H9 (cell line): ENCODE measurements around the gene NCKAP5. TPM values are rescaled to one million over a fixed set of nuclear protein-coding genes. Genes with fewer than 3 reads are reported as not detected.

Source experiments
- DNase-seq: peaks from one replicate; pipeline ENCODE4 v3.0.0-alpha.2; 2017
- H2AFZ ChIP-seq: one replicate; pipeline ENCODE4 v1.6.1; 2013; ENCODE audit warnings: mild to moderate bottlenecking, low read length, control low read depth, moderate library complexity
- H2AK5ac ChIP-seq: 2 replicates; pipeline ENCODE4 v1.6.1; 2013; ENCODE audit warnings: low read length, control low read depth, mixed read lengths; ENCODE audit not compliant: insufficient read length
- H2BK120ac ChIP-seq: one replicate; pipeline ENCODE4 v1.6.1; 2013; ENCODE audit warnings: low read depth, mild to moderate bottlenecking, low read length, control low read depth, inconsistent platforms; ENCODE audit not compliant: poor library complexity, severe bottlenecking
- H2BK12ac ChIP-seq: 2 replicates; pipeline ENCODE4 v1.6.1; 2013; ENCODE audit warnings: low read length, control low read depth, mixed read lengths, low read depth; ENCODE audit not compliant: insufficient read length
- H2BK15ac ChIP-seq: 2 replicates; pipeline ENCODE4 v1.6.1; 2013; ENCODE audit warnings: low read depth, low read length, control low read depth
- H2BK20ac ChIP-seq: one replicate; pipeline ENCODE4 v1.6.1; 2013; ENCODE audit warnings: low read depth, mild to moderate bottlenecking, low read length, control low read depth, inconsistent platforms; ENCODE audit not compliant: poor library complexity, severe bottlenecking
- H2BK5ac ChIP-seq: 2 replicates; pipeline ENCODE4 v1.6.1; 2013; ENCODE audit warnings: low read length, control low read depth, mixed read lengths; ENCODE audit not compliant: insufficient read length
- H3K14ac ChIP-seq: 2 replicates; pipeline ENCODE4 v1.6.1; 2013; ENCODE audit warnings: low read length, control low read depth; ENCODE audit not compliant: insufficient read depth
- H3K18ac ChIP-seq: 2 replicates; pipeline ENCODE4 v1.6.1; 2013; ENCODE audit warnings: low read depth, mild to moderate bottlenecking, mixed read lengths, low read length, control low read depth; ENCODE audit not compliant: insufficient read length
- H3K23ac ChIP-seq: 2 replicates; pipeline ENCODE4 v1.6.1; 2013; ENCODE audit warnings: low read length, control low read depth, mixed read lengths, low read depth; ENCODE audit not compliant: insufficient read length
- H3K23me2 ChIP-seq: 2 replicates; pipeline ENCODE4 v1.6.1; 2013; ENCODE audit warnings: low read depth, mild to moderate bottlenecking, mixed read lengths, low read length, control low read depth; ENCODE audit not compliant: insufficient read length, poor library complexity, severe bottlenecking
- H3K27ac ChIP-seq: 2 replicates; pipeline ENCODE4 v1.5.1; 2013; ENCODE audit warnings: low read length, control low read depth, mixed read lengths, low read depth; ENCODE audit not compliant: insufficient read length
- H3K27me3 ChIP-seq: 2 replicates; pipeline ENCODE4 v1.6.1; 2013; ENCODE audit warnings: low read length, control low read depth, inconsistent platforms; ENCODE audit not compliant: insufficient read depth
- H3K4ac ChIP-seq: 2 replicates; pipeline ENCODE4 v1.6.1; 2013; ENCODE audit warnings: low read depth, mild to moderate bottlenecking, control low read depth, inconsistent platforms, low read length, moderate library complexity
- H3K4me1 ChIP-seq: 2 replicates; pipeline ENCODE4 v1.6.1; 2013; ENCODE audit warnings: low read length, control low read depth, inconsistent platforms; ENCODE audit not compliant: insufficient read depth
- H3K4me2 ChIP-seq: 2 replicates; pipeline ENCODE4 v1.6.1; 2013; ENCODE audit warnings: low read length, control low read depth, mixed read lengths; ENCODE audit not compliant: insufficient read length, insufficient read depth
- H3K56ac ChIP-seq: 2 replicates; pipeline ENCODE4 v1.6.1; 2013; ENCODE audit warnings: low read depth, mild to moderate bottlenecking, mixed read lengths, low read length, control low read depth; ENCODE audit not compliant: insufficient read length
- H3K79me1 ChIP-seq: 2 replicates; pipeline ENCODE4 v1.6.1; 2013; ENCODE audit warnings: low read depth, mild to moderate bottlenecking, moderate library complexity, low read length, control low read depth, inconsistent platforms; ENCODE audit not compliant: insufficient read depth, poor library complexity, severe bottlenecking
- H3K79me2 ChIP-seq: 2 replicates; pipeline ENCODE4 v1.6.1; 2013; ENCODE audit warnings: low read length, control low read depth, inconsistent platforms; ENCODE audit not compliant: insufficient read depth
- H3K9ac ChIP-seq: 2 replicates; pipeline ENCODE4 v1.6.1; 2013; ENCODE audit warnings: low read length, control low read depth, mixed read lengths; ENCODE audit not compliant: insufficient read length; ENCODE audit errors: extremely low read depth
- H3K9me3 ChIP-seq: one replicate; pipeline ENCODE4 v1.6.1; 2013; ENCODE audit warnings: low read depth, low read length, inconsistent platforms; ENCODE audit not compliant: control insufficient read depth
- H3T11ph ChIP-seq: one replicate; pipeline ENCODE4 v1.6.1; 2013; ENCODE audit warnings: mild to moderate bottlenecking, low read length, control low read depth, inconsistent platforms
- H4K20me1 ChIP-seq: one replicate; pipeline ENCODE4 v1.6.1; 2013; ENCODE audit not compliant: control insufficient read depth, insufficient read length, insufficient read depth
- H4K5ac ChIP-seq: 2 replicates; pipeline ENCODE4 v1.6.1; 2013; ENCODE audit warnings: low read depth, mild to moderate bottlenecking, mixed read lengths, low read length, control low read depth; ENCODE audit not compliant: insufficient read length
- H4K8ac ChIP-seq: replicated peaks from 2 replicates; pipeline ENCODE4 v1.6.1; 2013; ENCODE audit warnings: low read length, control low read depth, mixed read lengths, low read depth; ENCODE audit not compliant: insufficient read length
- H4K91ac ChIP-seq: 2 replicates; pipeline ENCODE4 v1.6.1; 2013; ENCODE audit warnings: low read depth, mild to moderate bottlenecking, moderate library complexity, mixed read lengths, low read length, control low read depth; ENCODE audit not compliant: insufficient read length
- H3K27ac Mint-ChIP-seq, 3 experiments: 2 replicates in 2 of 3; 3 replicates in 1 of 3; pipeline ENCODE4 v1.8.0; 2020 to 2021; ENCODE audit warnings: mixed read lengths in 3 of 3, mild to moderate bottlenecking in 1 of 3, moderate library complexity in 1 of 3
- H3K27me3 Mint-ChIP-seq: 2 replicates; pipeline ENCODE4 v1.8.0; 2021; ENCODE audit warnings: low read depth, mild to moderate bottlenecking, moderate library complexity, mixed read lengths
- H3K36me3 Mint-ChIP-seq, 3 experiments: 2 replicates in 2 of 3; 3 replicates in 1 of 3; pipeline ENCODE4 v1.8.0; 2020 to 2021; ENCODE audit warnings: low read depth in 3 of 3, mixed read lengths in 3 of 3; ENCODE audit not compliant: insufficient read depth in 1 of 3
- H3K4me1 Mint-ChIP-seq, 2 experiments: 2 replicates each; pipeline ENCODE4 v1.8.0; 2020; ENCODE audit warnings: mixed read lengths in 2 of 2
- H3K4me3 Mint-ChIP-seq, 2 experiments: 2 replicates in 1 of 2; 3 replicates in 1 of 2; pipeline ENCODE4 v1.8.0; 2020 to 2021; ENCODE audit warnings: mild to moderate bottlenecking in 2 of 2, mixed read lengths in 2 of 2, moderate library complexity in 1 of 2
- H3K9me3 Mint-ChIP-seq, 2 experiments: 2 replicates in 1 of 2; 3 replicates in 1 of 2; pipeline ENCODE4 v1.8.0; 2020; ENCODE audit warnings: mild to moderate bottlenecking in 2 of 2, mixed read lengths in 2 of 2, moderate library complexity in 1 of 2
- WGBS: extraction: QIAGEN DNeasy Blood & Tissue Kit; methylation state at CpG from one replicate; pipeline ENCODE4 v1.1.7; 2013; ENCODE audit warnings: missing lambda C conversion rate, low lambda C conversion rate, mixed read lengths; ENCODE audit not compliant: insufficient read length; ENCODE audit errors: extremely low coverage; 5-methylcytosine and 5-hydroxymethylcytosine counted together
- total RNA-seq: library from RNA; stranded (reverse); gene quantifications from 2 replicates; pipeline ENCODE4 v1.2.1, GENCODE V29; 2021
- TF ChIP-seq, protein P1 (sequence below): fragments of 200-600 bp; sonication (generic); conservative IDR thresholded peaks from 3 replicates; pipeline ENCODE4 v1.8.0; 2021; ENCODE audit warnings: antibody characterized with exemption, mild to moderate bottlenecking

NCKAP5 gene
- total RNA-seq, 1 experiment from 2014 or later, result 0.26 TPM

DNA sequence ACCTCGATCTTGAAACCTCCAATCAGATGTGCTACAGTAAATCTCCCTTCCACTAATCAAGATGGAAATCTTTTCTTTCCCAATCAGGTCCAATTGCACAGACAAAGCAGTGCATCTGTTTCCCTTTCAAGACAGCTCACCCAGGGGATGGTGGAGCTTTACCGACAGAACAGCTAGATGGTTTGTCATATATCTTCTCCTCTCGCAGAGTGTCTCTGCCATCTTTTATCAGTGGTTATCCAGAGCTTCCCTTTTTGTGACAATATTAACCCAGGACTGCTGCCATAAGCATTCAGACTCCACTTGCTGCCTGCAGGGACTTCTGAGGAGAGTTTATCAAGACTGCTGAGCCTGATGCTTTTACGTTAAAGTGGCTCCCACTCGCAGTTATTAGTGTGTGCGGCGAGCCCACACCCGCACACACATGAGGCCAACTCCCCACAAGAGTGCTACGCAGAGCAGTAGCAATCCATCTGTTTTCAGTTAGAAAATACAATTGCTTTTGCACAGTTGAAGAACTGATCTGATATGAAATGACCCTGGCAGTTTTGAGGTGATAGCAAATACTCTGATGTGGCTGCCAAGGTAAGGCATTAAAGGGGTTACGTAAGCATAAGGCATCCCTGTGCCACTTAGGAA is 398.9 kb downstream of the NCKAP5 start:
- H2BK20ac ChIP-seq, result no peak overlapping the region
- no peaks in the 10 kb centered on the region for H3K79me2 ChIP-seq
- no peak overlapping the region for H3K9ac ChIP-seq
- H3K79me1 ChIP-seq, result no peaks in the 10 kb centered on the region
- H3K23me2 ChIP-seq, result no peaks in the 10 kb centered on the region
- Mint-ChIP-seq H3K9me3 (no peaks in the 10 kb centered on the region), H3K4me1 (no peaks in the 10 kb centered on the region), H3K36me3 (no peaks in the 10 kb centered on the region), H3K4me3 (no peak overlapping the region), H3K27ac (no peak overlapping the region), H3K27me3 (no peaks in the 10 kb centered on the region)
- H2BK15ac ChIP-seq, result no peak overlapping the region
- H3K9me3 ChIP-seq, result no peaks in the 10 kb centered on the region
- TF ChIP-seq, protein P1, sequence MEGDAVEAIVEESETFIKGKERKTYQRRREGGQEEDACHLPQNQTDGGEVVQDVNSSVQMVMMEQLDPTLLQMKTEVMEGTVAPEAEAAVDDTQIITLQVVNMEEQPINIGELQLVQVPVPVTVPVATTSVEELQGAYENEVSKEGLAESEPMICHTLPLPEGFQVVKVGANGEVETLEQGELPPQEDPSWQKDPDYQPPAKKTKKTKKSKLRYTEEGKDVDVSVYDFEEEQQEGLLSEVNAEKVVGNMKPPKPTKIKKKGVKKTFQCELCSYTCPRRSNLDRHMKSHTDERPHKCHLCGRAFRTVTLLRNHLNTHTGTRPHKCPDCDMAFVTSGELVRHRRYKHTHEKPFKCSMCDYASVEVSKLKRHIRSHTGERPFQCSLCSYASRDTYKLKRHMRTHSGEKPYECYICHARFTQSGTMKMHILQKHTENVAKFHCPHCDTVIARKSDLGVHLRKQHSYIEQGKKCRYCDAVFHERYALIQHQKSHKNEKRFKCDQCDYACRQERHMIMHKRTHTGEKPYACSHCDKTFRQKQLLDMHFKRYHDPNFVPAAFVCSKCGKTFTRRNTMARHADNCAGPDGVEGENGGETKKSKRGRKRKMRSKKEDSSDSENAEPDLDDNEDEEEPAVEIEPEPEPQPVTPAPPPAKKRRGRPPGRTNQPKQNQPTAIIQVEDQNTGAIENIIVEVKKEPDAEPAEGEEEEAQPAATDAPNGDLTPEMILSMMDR, result no peak
- H3K27ac ChIP-seq, result no peak overlapping the region
- no peak for DNase-seq
- no peaks in the 10 kb centered on the region for H3K4me1 ChIP-seq
- H3K56ac ChIP-seq, result no peak overlapping the region
- no peak overlapping the region for H4K8ac ChIP-seq
- H3K4me2 ChIP-seq, result no peak overlapping the region
- H2BK12ac ChIP-seq, result no peak overlapping the region
- no peak overlapping the region for H3K14ac ChIP-seq
- H3K23ac ChIP-seq, result no peak overlapping the region
- H2AFZ ChIP-seq, result no peak overlapping the region
- H3K18ac ChIP-seq, result no peak overlapping the region
- no peaks in the 10 kb centered on the region for H3K27me3 ChIP-seq
- no peak overlapping the region for H2BK5ac ChIP-seq
- no peak overlapping the region for H3T11ph ChIP-seq
- H2BK120ac ChIP-seq, result no peak overlapping the region
- no peak overlapping the region for H4K91ac ChIP-seq
- H3K4ac ChIP-seq, result no peak overlapping the region
- no CpG with 5 or more reads among the region's 10 CpGs for WGBS
- no peaks in the 10 kb centered on the region for H4K20me1 ChIP-seq
- no peak overlapping the region for H4K5ac ChIP-seq
- no peak overlapping the region for H2AK5ac ChIP-seq
